LNCaP clone FGC (cell line): Measurements from ENCODE around the gene LIX1.

Experiments used
- DNase-seq: peaks from one replicate; pipeline ENCODE4 v3.0.0-alpha.2; 2011; ENCODE audit warnings: low read depth
- H3K4me3 ChIP-seq: 2 replicates; pipeline ENCODE4 v1.5.1; 2011; ENCODE audit warnings: mild to moderate bottlenecking, low read depth, low read length, control low read depth
- CTCF ChIP-seq: IDR thresholded peaks from 2 replicates; pipeline ENCODE4 v1.5.1; 2012; ENCODE audit warnings: mild to moderate bottlenecking; ENCODE audit not compliant: control insufficient read depth, insufficient read depth; ENCODE audit errors: extremely low read depth

LIX1 gene

GRCh38 chr5:97131921-97132320 lies 10.5 kb downstream of the LIX1 start:
- no peak overlapping the region for H3K4me3 ChIP-seq
- TF ChIP-seq CTCF, result no peak
- DNase-seq, result no peak

DNA sequence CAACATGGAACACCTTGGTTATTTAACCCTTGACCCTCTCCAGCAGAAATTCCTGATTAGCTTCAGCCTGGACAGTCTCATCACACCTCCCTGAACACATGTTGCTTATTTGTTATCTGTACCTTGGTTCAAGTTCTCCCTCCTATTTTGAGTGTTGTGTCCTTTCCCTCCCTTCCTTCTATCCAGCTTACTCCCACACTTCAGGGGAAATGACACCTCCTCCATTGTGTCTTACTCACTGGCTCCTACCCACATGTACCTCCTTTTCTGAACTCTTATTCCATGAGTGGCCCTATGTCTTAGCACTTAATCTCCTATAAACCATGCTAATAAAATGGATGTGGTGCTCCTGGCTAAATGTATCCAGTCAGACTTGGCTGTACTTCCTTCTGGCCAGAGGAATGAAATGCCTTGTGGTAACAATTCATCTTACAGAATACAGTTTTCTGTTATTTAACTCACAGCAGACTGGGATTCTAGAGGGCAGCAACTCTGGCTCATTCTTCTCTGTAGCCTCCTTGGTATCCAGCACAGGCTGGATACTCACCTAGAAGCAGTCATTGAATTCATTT lies 11.2 kb downstream of the LIX1 start:
- no peak for TF ChIP-seq CTCF
- no peak overlapping the region for H3K4me3 ChIP-seq
- no peak for DNase-seq

DNA sequence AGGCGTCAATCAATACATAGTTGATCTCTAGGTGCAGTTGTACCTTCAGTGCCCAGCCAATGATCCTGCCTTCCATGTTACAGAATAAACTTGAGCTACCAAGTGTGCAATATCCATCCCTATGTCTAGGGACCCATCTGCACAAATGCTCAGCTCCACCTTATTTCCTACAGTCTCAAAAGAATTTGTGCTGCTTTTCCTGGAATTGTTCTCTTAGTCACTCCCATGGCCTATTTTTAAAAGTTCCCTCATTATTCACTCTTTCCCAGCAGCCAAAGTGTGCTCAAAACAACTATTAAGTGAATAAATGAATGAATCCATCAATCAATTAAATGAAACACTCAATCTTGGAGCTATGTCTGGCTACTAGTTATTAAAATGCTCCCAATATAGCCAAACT lies 14.7 kb downstream of the LIX1 start:
- DNase-seq, result no peak
- TF ChIP-seq CTCF, result no peak
- H3K4me3 ChIP-seq, result no peak overlapping the region

DNA sequence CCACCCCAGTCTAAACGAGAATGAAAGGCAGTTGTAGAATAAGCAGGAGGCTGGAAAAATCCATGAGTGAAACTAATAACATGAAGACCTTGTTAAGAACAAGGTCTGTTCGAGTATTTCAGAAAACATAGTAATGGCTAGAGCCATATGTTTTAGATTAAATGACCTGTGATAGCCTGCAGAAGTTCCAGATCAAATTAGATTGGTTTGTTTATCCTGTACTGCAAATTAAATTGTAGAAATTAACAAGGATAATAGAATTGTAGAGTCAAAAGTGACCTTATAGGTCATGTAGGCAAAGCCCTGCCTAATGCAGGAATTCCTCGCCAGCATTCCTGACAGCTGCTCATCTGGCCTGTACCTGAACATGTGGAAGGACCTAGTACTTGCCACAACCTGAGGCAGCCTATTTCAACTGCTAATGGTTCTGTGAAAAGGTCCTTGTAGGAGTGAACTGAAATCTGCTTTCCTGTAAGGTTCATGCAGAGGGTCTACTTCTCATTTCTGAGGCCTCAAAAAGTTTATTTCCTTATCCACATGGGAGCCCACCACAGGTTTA lies 17.2 kb downstream of the LIX1 start:
- no peak for DNase-seq
- TF ChIP-seq CTCF, result no peak
- H3K4me3 ChIP-seq, result no peak overlapping the region

- TF ChIP-seq CTCF, result no peak
- no peak overlapping the region for H3K4me3 ChIP-seq
- no peak for DNase-seq
These were observed 18.1 kb downstream of the LIX1 start for GRCh38 chr5:97124335-97124734.

DNA sequence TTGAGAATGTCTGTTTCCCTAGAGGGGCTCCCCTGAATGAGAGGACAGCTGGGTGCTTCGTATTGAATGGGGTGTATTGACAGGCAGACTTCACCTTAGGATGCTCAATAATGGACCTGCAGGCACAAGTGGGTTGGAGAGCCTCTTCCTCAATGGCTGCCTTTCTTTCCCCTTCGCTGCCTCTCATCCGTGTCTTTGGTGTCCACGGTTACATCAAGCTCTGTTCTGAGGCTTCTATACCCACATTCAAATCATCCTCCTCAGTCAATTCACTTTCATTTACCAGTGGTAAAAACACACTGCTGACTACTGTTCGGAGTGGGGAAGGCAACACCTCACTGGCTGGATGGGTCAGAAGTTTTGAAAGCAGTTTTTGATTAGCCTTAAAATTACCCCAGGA lies 20.6 kb downstream of the LIX1 start:
- TF ChIP-seq CTCF, result no peak
- H3K4me3 ChIP-seq, result no peak overlapping the region
- DNase-seq, result no peak

GRCh38 chr5:97120195-97120594 lies 22.2 kb downstream of the LIX1 start:
- no peak overlapping the region for H3K4me3 ChIP-seq
- TF ChIP-seq CTCF, result no peak
- no peak for DNase-seq
